ENCODE results near the gene NHLH2.

DNA sequence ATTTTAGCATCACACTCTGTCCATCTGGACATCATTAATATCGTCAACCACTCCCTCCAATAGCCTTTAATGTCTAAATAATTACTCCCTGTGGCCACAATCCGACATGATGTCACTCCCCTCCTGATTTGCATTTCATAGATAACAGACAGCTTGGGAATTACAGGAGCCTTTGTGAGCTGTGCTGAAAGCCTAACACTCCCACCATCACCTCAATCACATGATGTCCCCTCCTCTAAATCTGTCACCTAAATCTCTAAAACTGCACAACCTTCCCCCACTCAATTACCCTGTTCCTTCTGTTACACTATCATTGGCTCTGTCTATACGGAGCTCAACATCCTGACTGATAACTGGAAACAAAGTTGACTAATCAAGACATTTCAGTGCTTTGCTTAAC is 14.3 kb downstream of the NHLH2 start:
- TF ChIP-seq CTCF (IDR thresholded peaks at IDR 0.05), result no peak
- TF ChIP-seq EP300 (IDR thresholded peaks at IDR 0.05), result no peak
- no peak for TF ChIP-seq POLR2A (IDR thresholded peaks at IDR 0.05)
- no peak for TF ChIP-seq POLR2AphosphoS5 (IDR thresholded peaks at IDR 0.05)

Data from gastroesophageal sphincter (tissue), 3 donors.